LNCAP (cell line): ENCODE measurements around the gene EHBP1.

Experiments
- TF ChIP-seq, protein P1 (sequence below): fragments of 450-650 bp; IDR thresholded peaks from 2 replicates; pipeline ENCODE4 v1.5.1; 2017; ENCODE audit warnings: mild to moderate bottlenecking

EHBP1 gene

DNA sequence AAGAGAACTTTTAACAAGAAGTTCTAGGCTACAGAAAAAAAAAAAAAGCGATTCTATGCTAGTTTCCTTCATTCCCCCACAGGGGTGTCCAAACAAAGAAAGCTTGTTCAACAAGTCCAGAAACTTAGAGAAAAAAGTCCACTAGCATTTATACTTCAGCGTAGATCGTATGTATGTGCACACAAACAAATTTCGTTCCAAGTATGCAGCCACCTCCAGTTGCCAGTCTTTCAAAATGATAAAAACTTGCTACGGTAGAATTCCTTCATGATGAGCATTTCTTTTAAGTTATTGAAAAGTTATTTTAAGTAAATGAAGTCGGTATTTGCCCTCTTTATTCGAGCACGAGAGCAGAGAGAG is 341.4 kb downstream of the EHBP1 start:
- TF ChIP-seq, protein P1, sequence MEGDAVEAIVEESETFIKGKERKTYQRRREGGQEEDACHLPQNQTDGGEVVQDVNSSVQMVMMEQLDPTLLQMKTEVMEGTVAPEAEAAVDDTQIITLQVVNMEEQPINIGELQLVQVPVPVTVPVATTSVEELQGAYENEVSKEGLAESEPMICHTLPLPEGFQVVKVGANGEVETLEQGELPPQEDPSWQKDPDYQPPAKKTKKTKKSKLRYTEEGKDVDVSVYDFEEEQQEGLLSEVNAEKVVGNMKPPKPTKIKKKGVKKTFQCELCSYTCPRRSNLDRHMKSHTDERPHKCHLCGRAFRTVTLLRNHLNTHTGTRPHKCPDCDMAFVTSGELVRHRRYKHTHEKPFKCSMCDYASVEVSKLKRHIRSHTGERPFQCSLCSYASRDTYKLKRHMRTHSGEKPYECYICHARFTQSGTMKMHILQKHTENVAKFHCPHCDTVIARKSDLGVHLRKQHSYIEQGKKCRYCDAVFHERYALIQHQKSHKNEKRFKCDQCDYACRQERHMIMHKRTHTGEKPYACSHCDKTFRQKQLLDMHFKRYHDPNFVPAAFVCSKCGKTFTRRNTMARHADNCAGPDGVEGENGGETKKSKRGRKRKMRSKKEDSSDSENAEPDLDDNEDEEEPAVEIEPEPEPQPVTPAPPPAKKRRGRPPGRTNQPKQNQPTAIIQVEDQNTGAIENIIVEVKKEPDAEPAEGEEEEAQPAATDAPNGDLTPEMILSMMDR = no peak

DNA sequence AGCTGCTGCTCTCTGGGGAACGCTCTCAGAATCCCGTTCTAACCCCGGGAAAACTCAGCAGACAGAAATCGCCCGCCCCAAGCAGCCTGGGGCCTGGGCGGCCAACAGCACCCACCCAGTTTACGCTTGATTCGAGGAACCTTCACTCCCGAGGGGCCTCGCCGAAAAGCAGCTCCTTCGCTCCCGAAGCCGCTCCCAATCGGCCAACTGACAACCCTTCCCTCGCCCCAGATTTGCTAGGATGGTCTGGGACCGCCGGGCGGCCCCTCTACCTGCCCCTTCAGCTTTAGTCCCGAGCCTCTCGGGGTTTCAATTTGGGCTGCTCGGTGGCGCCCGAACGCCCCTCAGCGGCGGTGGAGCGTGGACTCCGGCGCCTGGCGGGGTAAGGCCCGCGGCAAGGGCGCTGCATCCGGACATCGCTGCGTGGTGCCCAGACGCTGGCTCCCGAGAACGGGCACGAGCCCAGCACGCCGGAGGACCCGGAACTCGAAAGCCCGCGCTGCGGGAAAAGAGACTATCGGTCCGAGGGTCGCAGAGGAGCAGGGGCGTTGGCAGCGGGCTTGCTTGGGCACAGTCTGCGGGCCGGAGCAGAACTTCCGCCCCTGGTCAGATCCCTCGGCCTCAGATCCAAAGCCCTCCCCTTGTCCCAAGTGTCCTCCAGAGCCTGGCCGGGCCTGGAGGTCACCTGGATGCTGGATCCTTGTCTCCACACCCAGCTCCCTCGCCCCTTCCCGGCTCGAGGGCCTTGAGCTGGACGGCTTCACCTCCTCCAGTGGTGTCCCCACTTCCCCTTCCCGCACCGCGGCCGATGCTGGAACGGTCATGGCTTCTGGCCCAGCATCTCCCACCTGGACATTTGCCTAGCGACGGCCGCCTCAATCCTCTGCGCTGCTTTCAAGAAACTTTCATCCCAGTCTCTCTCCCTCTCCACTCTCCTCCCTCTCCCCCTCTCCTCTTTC is 342.1 kb downstream of the EHBP1 start:
- TF ChIP-seq, protein P1 = no peak

DNA sequence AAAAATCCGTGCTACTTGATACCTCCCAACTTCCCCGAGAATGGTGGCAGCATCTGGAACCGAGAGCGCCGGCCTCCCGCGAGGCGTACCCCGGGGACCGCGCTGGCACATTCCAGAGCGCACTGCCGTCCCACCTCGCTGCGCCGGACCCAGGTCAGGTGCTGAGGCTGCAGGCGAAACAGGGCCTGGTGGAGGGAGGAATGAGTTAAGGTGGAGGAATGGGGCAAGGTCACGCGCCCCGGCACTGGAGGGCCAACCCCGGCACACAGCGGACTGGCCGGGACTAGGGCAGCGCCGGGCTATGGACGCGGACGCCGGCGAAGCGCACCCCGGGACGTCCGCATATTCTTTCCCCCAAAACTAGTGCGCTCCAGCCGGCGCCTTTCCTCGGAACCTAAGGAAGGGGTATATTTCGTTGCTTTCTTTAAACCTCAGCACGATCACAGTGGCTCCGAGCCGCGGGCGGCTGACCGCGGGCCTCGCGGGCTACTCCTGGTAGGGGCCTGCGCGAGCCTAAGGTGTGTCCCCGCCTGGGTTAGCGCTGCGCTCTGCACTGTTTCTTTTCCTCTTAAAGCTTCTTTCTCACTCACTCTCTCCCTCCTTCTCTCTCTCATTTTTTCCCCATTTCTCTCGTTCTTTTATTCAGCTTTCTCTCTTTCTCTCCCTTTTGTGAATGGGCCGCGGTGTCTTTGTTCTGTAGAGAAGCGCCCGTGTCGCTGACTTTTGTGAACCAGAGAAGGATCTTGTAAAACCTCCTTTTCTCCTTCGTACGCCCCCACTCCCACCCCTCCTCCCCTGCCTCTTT is 343.1 kb downstream of the EHBP1 start:
- TF ChIP-seq, protein P1 = no peak

DNA sequence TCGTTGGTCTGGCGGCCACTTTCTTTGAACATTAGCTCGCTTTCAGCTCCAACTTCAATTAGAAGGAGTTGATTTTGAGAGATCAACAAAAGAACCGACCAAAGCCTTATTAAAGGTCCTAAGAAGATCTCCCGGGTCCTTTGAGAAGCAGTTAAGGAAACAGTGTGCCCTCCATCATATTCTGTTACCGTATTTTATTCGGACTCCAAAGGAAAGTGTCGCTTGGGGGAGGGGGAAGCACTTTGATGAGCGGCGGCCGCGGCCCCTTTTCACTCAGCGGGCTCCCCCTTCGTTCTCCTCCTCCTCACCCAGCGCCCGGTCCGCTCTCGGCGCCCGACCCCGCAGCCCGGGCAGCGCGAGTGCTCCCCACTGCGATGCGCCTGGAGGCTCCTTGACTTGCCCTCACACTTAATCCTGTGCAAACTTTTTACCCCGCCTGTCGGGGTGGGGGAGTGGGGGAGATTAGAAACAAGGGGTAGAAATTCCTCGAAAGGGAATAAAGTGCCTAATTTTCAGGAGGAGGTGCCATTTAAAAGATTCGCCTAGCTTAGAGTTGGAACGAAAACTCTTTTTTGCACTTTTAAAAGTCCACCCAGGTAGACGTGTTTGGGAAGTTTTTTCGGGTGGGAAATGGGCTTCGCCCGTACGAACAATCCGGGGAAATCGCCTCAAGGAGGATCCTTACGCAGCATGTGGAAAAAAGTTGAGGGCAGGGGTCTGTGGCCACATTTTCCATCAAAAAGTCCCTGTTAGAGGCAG is 343.9 kb downstream of the EHBP1 start:
- TF ChIP-seq, protein P1 = no peak

DNA sequence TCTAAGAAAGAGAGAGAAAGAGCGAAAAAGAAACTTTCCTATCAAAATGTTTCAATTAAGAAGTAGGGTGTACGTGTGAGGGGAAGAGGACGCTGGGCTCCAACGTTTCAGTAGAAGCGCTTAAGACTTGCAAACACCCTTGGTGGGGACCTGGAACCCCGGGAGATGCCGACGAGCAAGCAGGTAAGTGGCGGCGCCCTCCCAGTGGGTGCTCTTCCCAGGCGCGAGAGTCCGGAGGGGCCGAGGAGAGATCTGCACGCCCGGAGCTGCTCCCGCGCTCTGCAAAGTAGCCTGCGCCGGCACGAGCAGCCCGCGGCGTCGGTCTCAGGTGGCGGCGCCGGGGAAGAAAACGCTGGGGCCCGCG is 344.4 kb downstream of the EHBP1 start:
- TF ChIP-seq, protein P1 = no peak

DNA sequence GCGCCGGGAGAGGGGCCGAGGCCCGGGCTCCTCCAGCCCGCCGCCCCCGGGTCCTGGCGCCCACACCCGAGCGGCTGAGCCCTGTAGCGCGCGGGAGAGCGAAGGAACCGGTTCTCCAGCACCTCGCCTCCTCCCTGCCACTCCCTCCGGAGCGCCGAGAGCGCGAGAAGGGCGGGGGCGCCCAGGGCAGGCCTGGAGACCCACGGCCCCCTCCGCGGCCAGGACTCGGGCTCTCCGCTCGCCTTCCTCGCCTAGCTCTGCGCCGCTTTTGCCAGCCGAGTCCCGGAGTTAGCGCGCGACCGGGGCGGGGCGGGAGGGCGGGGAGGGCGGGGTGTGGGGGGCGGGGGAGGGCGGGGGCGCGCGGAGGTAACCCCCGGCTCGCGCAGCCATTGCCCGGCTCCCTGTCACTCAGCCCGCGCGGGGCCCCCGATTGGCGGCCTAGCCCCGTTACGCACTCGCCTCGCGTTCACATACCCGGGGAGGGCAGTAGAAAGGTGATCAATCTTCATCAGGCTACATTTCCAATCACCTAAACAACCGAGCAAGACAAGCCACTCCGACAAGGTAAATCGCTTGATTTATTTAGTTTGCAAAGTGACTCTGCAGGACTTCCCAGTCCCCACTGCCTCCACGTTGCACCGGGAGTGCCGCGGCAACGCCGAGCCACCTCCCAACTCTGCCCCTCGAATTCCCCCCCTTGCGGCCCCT is 345.0 kb downstream of the EHBP1 start, which contains the start of gene OTX1:
OTX1 (plus strand) TSS at position 497 of the 708 bp plus-strand sequence. CDS start 2,161 bp downstream, outside the sequence.
- TF ChIP-seq, protein P1 = no peak
